GM18909 (cell line): ENCODE results near the gene WFDC6.
"Not testable (repeated sequence)": the region's sequence is repeated elsewhere in the genome, so short reads cannot be mapped to it uniquely, and the experiment has no call there.

Source experiments
- ATAC-seq: cut with Tn5 transposase; IDR thresholded peaks from one replicate; pipeline ENCODE4 v1.9.1; 2021; ENCODE audit warnings: mild to moderate bottlenecking; ENCODE audit not compliant: unreplicated experiment, poor library complexity

The WFDC6 gene

DNA sequence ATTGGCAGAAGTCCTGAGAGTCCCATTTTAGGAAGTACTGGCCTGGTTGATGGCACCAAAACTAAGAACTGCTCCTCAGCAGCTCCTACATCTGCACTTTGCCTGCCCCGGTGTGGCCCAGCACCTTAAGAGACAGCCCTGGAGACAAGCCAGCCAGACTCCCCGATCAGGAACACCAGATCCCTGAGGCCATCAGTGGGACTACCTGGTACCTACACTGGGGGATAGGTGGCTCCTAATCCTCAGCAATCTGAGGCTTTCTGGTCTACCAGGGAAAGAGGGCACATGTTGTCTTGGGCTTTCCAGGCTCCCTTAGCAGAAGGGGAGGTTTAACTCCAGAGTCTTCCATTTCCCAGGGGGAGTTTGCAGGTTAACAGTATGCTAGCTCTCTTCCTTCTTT, at the start of gene WFDC6:
TSS of gene WFDC6 (minus strand) at position 101 of the 400 bp plus-strand sequence. CDS start at position 26, 75 bp downstream.
- ATAC-seq: no peak

DNA sequence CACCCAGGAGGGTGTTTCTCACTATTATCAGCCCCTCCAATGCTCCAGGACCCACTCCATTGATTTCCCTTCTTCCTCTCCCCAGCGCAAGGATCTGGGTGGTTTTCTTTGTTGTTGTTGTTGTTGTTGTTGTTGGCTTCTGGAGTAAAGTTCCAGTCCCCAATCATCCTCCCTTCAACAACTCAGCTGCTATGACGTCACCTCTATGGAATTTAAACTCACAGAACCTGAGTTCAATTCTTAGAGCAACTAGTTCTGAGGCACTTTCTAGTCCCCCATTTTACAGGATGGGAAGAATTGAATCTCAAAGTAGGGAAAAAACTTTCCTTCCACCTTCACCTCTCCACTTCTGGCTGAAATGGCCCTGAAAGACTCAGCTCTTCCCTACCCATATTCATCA, 49.5 kb upstream of the WFDC6 start:
- no peak for ATAC-seq

DNA sequence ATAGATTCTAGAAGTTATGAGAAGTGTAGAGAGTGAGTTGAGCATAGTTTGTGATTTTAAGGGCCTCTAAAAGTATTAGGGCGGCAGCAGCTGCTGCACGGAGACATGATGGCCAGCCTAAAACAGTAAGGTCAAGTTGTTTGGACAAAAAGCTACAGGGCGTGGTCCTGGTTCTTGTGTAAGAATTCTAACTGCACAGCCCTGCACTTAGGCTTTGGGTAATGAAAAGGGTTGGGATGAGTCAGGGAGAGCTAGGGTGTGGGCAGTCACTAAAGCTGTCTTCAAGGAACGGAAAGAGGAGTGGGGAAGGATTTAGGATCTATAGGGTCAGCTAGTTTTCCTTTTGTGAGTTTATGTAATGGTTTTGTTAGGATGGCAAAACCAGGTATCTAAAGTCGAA, 46.7 kb upstream of the WFDC6 start:
- ATAC-seq: not testable (repeated sequence)

DNA sequence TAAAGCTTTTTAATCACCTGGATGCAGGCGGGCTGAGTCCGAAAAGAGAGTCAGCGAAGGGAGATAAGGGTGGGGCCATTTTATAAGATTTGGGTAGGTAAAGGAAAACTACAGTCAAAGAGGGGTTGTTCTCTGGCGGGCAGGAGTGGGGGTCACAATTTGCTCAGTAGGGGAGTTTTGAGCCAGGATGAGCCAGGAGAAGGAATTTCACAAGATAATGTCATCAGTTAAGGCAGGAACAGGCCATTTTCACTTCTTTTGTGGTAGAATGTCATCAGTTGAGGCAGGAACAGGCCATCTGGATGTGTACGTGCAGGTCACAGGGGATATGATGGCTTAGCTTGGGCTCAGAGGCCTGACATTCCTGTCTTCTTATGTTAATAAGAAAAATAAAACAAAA, 45.0 kb upstream of the WFDC6 start:
- ATAC-seq: not testable (repeated sequence)

DNA sequence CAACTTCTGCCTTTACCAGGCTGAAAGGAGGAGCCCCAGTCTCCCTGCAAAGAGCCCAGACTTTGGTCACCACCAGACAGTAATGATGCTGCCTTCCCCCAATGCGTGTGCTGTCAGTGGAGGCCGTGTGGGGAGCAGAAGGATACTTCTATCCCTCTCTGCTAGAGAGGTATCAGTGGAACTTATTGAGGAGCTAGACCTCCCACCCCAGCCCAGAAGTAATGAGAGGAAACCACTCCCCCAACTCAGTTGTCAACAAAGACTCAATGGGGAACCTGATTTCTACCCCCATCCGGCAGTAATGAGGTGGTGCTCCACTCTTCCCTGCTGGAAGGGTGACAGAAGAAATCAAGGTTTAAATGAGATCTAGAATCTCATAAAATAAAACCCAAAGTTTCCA, 44.2 kb upstream of the WFDC6 start:
- ATAC-seq: no peak

DNA sequence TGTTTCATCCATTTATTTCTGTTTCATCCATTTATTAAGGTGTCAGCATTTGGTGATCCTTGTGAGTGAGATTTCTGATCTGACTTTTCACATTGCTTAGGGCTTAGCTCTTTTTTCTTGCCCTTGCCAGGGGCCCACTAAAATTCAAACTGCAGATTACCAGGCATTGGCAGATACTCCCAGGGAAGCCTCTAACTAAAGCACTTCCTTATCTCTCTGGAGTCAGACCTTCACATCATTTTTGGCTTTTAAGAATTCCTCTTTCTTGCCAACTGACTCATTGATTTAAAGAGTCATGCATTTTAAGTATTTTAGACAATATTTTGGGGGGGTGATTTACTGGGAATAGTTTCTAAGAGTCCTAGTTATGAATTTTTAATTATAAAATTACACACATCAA, 42.4 kb upstream of the WFDC6 start:
- ATAC-seq: no peak

DNA sequence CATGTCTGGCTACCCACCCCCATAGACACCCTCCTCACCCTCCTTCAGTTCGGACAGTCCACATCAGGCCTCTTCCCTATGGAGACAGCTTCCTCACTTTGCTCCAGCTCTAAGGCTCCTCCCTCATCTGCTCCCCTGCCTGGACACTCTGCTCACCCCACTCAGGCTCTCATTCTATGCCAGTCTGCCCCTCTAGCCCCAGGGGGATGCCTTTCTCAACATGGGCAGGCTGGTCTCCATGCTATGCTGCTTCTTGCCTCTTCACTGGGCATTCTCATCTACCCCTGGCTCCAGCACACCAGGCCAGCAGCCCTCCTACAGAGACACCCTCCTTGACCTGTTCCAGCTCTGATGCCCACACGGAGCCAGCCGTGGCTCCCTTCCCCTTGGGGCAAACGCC, 39.9 kb upstream of the WFDC6 start, which contains the start of gene WFDC8:
TSS of gene WFDC8 (minus strand) at position 101 of the 400 bp plus-strand sequence. CDS start at position 64, 37 bp downstream.
- ATAC-seq: no peak

DNA sequence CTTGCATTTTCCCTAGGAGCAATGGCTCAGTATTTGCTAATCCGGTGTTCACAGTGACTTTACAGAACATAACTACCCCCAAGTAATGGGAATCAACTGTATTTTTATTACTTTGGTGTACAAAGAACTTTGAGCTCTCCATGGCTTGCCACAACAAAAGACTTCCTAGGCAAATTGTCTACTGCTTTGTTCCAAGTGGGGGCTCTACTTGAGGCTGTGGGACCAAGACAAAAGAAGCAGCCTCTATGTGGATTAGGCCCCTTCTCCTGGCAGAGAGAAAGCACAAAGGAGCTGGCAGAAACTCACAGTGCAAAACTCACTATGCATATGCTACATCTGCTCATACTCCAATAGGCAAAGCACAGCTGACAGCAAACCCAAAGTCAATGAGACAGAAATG, 38.9 kb upstream of the WFDC6 start:
- ATAC-seq: no peak

DNA sequence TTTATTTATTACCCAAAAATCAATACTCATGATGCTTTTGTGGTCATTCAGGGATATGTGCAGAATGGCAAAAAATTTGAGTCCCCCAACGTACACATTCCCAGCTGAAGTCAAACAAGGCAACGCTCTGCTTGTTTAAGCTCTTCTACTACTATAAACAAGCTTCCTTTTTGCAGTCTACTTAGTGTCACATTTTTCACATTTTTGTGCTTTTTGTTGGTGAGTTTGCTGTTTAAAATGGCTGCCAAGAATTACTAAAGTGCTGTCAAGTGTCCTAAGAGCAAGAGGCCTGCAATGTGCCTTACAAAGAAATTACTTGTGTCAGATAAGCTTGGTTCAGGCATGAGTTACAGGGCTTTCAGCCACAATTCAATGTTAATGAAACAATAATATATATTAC, 37.7 kb upstream of the WFDC6 start:
- no peak for ATAC-seq

DNA sequence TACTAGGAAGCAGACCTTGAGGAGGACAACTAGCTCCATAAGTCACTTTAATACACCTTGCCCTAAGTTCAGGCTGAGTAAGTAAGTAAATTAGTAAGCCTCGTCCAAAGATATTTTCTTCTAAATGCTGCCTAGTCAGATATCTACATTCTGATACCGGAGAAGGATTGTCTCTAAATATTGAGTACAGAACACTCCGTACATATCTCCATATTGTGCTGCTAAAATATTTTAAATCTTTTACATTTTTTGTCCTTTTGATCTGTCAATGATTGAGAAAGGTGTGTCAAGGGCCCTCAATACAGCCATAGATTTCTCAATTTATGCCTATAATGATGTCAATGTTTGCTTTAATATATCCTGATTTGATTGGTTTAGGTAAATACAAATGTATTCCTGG, 36.6 kb upstream of the WFDC6 start:
- no peak for ATAC-seq

DNA sequence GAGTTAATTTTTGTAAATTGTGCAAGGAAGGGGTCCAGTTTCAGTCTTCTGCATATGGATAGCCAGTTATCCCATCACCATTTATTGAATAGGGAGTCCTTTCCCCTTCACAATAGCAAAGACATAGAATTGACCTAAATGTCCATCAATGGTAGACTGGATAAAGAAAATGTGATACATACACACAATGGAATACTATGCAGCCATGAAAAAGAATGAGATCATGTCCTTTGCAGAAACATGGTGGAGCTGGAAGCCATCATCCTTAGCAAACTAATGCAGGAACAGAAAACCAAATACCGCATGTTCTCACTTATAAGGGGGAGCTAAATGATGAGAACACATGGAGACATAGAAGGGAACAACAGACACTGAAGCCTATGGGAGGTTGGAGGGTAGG, 30.4 kb upstream of the WFDC6 start:
- ATAC-seq: not testable (repeated sequence)

DNA sequence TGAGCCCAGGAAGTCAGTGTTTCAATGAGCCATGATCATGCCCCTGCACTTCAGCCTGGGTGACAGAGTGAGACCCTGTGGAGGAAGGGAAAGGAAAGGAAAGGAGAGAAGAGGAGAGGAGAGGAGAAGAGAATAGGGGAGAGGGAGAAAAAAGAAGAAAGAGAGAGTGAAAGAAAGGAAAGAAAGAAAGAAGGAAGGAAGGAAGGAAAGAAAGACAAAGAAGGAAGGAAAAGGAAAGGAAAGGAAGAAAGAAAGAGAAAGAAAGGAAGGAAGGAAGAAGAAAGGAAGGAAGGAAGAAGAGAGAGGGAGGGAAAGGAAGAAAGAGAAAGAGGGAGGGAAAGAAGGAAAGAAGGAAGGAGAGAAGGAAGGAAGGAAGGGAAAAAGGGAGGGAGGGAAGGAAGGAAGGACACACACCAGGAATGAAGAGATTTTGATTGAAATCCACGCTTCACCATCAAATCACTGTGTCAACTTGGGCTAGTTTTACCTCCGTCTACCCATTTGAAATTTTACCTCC, 25.5 kb upstream of the WFDC6 start:
- ATAC-seq: no peak

DNA sequence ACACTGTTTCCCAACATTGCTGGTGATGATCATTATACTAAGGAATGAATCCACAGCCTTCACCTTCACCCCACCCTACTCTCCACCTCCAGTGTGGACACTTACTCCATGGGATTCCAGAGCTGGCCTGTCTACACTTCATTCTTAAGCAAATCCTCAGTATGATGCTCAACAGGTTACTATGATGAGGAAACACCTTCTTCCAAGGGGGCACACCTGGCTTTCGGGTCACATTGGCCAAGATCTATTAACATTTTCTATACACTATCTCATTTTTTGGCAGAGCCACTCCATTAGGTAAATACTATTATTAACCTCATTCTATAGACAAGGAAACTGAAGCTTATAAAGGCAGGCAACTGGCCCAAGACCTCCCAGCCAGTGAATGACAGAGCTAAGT, 15.9 kb upstream of the WFDC6 start:
- ATAC-seq: no peak

DNA sequence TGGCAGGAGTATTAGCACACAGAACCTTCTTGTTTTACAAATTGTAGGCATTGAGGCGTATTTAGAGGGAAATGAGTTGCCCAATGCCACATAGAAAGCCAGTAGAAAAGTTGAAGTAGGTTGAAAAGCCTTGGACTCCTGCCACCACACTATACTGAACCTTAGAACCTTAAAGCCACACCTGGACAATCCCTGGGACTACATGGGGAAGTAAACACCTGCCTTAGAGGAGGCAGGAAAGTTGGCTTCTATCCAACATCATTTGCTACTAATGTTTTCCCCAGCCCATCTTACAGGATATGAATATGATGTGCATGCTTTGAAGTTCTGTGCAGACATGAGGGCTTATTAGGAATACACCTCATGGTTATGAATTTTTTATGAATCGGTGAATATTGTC, 13.2 kb upstream of the WFDC6 start:
- ATAC-seq: no peak

DNA sequence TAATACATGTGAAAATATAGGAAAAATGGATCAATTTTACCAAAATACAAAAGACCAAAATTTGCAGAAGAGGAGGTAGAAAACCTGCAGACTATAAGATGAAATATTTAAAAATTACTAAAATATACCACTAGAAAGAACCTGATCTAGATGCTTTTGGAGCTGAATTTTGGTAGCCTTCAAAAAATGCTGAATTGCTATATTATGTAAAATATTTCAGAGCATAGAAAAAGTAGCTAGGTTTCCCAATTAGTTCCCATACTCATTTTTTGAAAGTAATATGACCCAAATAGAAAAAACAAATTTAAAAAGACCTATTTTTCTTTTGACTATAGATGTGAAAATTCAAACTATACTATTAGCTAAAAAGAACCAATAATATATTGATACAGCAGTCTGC, 11.5 kb upstream of the WFDC6 start:
- no peak for ATAC-seq

DNA sequence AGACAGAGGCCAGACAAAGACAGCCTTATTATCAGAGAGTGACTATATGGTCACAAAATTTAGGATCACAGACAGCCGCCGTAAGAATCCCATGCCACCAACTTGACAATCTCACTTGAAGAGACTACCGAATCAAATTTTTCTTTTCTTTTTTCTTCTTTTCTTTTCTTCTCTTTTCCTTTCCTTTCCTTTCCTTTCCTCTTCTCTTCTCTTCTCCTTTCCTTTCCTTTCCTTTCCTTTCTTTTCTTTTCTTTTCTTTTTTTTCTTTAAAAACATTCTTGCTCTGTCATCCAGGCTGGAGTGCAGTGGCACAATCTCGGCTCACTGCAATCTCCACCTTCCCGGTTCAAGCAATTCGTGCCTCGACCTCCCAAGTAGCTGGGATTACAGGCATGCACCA, 9.1 kb upstream of the WFDC6 start:
- no peak for ATAC-seq

DNA sequence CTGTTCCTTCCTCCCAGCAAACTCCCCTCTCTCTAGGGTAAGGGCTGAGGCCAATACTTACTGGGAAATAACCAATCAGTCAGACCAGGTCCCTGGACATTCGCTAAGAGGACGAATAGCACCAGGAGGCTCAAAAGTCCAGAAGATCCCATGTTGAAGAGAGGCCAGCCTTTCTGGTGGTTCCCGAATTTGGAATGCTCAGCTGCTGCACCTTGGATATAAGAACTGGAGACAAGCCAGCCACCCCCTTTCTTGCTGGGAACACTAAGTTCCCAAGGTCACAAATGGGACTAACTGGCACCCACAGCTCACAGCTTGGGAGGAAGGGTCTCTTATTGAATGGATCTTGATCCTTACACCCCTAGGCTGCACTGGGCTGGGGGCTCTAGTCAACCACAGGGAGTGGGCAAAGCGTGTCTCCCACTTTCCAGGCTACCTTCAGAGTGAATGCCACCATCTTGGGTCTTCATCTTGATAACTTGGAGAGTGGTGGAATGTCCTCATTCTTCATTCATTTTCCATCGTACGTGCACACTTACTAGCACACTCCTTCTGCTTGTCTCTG, 8.0 kb upstream of the WFDC6 start, which contains the start of gene EPPIN:
TSS of gene EPPIN (minus strand) at position 196 of the 565 bp plus-strand sequence. CDS start at position 152, 44 bp downstream.
- ATAC-seq: no peak

DNA sequence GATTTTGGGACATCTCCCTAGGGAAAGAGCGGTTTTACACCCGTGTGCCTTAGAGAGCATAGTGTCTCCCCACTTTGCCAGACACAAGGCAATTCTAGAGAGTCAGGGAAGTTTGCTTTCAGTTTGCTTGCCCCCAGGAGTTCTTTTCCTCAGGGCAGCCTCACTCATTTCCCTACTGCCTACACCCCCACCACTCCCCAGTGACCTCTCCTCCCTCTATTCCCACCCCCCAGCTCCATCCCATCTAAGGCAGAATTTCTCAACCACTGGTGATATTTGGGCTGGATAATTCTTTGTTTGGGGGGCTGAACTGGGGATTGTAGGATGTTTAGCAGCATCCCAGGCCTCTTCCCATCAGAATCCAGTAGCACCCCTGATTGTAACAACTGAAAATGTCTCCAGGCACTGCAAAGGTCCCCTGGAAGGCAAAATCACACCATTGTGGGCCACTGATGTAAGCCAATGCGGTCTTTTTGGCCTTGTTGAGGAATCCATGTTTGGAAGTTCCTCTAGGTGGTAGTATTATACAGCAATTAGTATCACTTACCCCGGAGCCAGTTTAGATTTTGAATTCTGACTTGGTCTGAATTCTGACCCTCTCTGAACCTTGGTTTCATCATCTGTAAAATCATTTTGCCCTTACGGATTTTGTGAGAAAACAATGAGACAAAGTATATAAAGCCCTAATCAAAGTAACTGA, 6.6 kb upstream of the WFDC6 start:
- no peak for ATAC-seq

DNA sequence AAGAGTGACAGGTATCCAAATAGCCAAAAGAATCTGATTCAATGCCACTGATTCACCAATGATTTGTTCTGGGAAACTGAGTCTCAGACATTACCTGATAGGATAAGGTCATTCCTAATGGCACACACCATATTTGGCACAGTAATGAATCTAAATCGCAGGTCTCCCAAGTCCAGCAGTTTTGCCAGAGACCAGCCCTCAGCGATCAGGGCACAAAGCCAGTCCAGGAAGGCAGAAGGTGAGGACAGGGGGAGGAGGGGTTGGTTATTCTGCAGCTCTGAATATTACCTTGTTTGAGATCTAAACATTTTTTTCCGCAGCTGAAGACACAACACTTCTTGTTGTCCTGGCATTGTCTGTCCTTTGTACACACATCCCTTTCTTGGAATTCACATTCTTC, 6.1 kb upstream of the WFDC6 start:
- ATAC-seq: no peak

DNA sequence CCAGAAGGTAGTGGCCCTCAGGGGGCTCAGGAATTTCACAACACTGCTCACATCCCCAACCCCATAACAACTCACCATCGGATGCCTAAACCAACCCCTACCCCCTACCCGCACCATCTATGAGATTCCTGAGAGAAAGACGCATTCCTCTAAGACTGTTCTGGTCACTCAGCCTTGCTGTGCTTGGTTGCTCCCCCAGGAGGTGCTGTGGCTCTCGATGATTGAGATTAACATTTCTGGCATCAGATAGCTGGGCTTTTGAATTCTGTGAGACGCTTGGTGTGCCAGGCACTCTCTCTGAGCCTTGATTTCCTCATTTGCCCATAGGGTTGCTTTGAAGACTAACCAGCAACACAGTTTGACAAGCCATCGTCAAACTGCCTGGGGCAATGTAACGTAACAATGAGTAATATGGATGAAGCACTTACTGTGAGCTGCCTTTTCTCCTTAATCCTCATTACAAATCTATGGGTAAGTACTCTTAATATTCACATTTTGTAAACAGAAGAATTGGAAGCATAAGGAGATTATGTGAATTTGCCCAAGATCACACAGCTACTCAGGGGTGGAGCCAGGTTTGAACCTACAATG, 978 bp downstream of the WFDC6 start:
- no peak for ATAC-seq

DNA sequence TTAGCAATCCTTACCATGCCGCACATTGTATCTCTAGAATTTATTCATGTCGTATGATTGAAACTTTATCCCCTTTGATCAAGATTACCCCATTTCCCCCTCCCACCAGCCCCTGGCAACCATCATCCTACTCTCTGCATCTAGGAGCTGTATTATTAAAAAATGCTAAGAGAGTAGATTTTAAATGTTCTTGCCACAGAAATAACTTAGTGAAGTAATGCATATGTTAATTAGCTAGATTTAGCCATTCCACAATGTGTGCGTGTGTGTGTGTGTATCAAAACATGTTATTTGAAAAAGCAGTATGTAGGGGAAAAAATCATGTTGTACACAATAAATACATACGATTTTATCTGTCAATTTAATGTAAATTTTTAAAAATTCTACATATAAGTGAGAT, 12.0 kb downstream of the WFDC6 start:
- ATAC-seq: no peak
